Activated naive CD4-positive, alpha-beta T cell treated with anti-CD3 and anti-CD28 coated beads, Interleukin-2, amount 10 ng/mL, durations not matched to agents 5 hours and 36 hours (primary cell): Measurements from ENCODE around the gene NFS1. TPM values are rescaled to one million over a fixed set of nuclear protein-coding genes. Genes with fewer than 3 reads are reported as not detected.

Source experiments
- total RNA-seq, 2 experiments: library from RNA; stranded (reverse); gene quantifications; one replicate each; pipeline ENCODE4 v1.2.3, GENCODE V29; 2021

The NFS1 gene
- 10 to 100 TPM; 24.7 to 25.2 TPM for total RNA-seq

GRCh38 chr20:35699127-35699956 lies at the start of gene NFS1, which contains the start of gene ROMO1:
TSS of gene NFS1 (minus strand) at chr20:35699352. CDS start at chr20:35699288, 64 bp downstream.
TSS of gene ROMO1 (plus strand) at chr20:35699405. CDS start at chr20:35699633, 228 bp downstream.

GRCh38 chr20:35741892-35742740 lies 43.0 kb upstream of the NFS1 start, which contains the start of gene RBM39:
TSS of gene RBM39 (minus strand) at chr20:35742260. CDS start at chr20:35740874, 1,386 bp downstream.

GRCh38 chr20:35664466-35665206 lies 34.5 kb downstream of the NFS1 start, which contains the start of the genes CPNE1 and RBM12:
TSS of gene CPNE1 (minus strand) at chr20:35664900. CDS start at chr20:35632923, 31,977 bp downstream.
TSS of gene RBM12 (minus strand) at chr20:35664900. CDS start at chr20:35655322, 9,578 bp downstream.

Other genes with a start within 250 kb of the NFS1 start
- gene CEP250, start 243.8 kb downstream of the NFS1 start, total RNA-seq, result 10 to 100 TPM; 59.9 to 61.0 TPM
- gene C20orf173, start 169.7 kb downstream of the NFS1 start, total RNA-seq, result not detected
- gene ERGIC3, start 157.3 kb downstream of the NFS1 start, total RNA-seq, result 100 to 1,000 TPM; 181 to 186 TPM
- 1 to 10 TPM; 2.7 to 3.2 TPM for gene SPAG4, start 83.5 kb downstream of the NFS1 start, total RNA-seq
- gene CPNE1, start 34.5 kb downstream of the NFS1 start, total RNA-seq, result 100 to 1,000 TPM; 289 to 291 TPM
- gene RBM12, start 34.5 kb downstream of the NFS1 start, total RNA-seq, result 100 to 1,000 TPM; 113 to 114 TPM
- 100 to 1,000 TPM in 1 of 2 experiments, 10 to 100 TPM in 1; 96.3 to 108 TPM for gene ROMO1, start 53 bp upstream of the NFS1 start, total RNA-seq
- 100 to 1,000 TPM; 356 to 377 TPM for gene RBM39, start 42.9 kb upstream of the NFS1 start, total RNA-seq
- gene PHF20, start 72.7 kb upstream of the NFS1 start, total RNA-seq, result 10 to 100 TPM; 49.5 to 51.6 TPM